ENCODE measurements around the gene BCAS3. TPM values are rescaled to one million over a fixed set of nuclear protein-coding genes. Genes with fewer than 3 reads are reported as not detected.

BCAS3 gene
- total RNA-seq, 6 experiments from 2014 or later = 9.2 to 22.1 (median 14.2) TPM

DNA sequence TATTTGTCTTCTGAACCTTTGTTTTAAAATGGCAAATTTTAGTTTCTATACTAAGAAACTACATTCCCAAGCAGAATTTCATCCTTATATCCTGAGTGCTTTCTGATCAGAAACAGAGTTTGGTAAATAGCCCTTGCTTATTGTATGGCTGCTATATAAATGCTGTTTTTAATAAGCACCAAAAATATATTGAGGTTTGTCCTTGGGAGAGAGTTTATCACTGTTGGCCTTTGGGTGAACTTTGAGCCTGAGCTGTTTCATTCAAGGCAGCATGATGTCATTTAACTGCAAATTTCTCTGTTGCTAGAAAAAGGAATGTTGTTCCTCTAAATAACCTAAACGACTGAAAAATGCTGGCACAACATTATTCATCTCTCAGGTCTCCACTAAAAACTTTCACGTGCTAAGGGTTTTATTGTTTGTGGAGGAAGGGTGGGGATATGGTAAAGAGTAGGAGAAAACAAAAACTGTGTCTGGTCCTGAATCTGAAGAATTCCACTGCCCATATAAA is 387.7 kb downstream of the BCAS3 start:
- H3K4me3 ChIP-seq = no peak overlapping the region
- peaks cover 0 to 15% (median 0%) of the 10 kb centered on the region in 4 donors for H3K4me1 ChIP-seq
- DNase-seq (no peak), ATAC-seq (peak; percentile 79 to 96 (median 93))
- peak overlapping the region; percentile 53 to 54 (median 54) for H3K27ac ChIP-seq
- TF ChIP-seq, protein P1, sequence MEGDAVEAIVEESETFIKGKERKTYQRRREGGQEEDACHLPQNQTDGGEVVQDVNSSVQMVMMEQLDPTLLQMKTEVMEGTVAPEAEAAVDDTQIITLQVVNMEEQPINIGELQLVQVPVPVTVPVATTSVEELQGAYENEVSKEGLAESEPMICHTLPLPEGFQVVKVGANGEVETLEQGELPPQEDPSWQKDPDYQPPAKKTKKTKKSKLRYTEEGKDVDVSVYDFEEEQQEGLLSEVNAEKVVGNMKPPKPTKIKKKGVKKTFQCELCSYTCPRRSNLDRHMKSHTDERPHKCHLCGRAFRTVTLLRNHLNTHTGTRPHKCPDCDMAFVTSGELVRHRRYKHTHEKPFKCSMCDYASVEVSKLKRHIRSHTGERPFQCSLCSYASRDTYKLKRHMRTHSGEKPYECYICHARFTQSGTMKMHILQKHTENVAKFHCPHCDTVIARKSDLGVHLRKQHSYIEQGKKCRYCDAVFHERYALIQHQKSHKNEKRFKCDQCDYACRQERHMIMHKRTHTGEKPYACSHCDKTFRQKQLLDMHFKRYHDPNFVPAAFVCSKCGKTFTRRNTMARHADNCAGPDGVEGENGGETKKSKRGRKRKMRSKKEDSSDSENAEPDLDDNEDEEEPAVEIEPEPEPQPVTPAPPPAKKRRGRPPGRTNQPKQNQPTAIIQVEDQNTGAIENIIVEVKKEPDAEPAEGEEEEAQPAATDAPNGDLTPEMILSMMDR (IDR thresholded peaks at IDR 0.05) = no peak
- TF ChIP-seq POLR2A (IDR thresholded peaks at IDR 0.05) = no peak
- H3K9me3 ChIP-seq = no peaks in the 10 kb centered on the region
- no peaks in the 10 kb centered on the region for H3K36me3 ChIP-seq
- 6% methylated on average over 2 of the region's 2 CpGs for WGBS (ENCODE audit: insufficient coverage, low coverage, low lambda C conversion rate, missing lambda C conversion rate)
- intact Hi-C loops (cut with DNase I) = no loop called here
- no peaks in the 10 kb centered on the region for H3K27me3 ChIP-seq

DNA sequence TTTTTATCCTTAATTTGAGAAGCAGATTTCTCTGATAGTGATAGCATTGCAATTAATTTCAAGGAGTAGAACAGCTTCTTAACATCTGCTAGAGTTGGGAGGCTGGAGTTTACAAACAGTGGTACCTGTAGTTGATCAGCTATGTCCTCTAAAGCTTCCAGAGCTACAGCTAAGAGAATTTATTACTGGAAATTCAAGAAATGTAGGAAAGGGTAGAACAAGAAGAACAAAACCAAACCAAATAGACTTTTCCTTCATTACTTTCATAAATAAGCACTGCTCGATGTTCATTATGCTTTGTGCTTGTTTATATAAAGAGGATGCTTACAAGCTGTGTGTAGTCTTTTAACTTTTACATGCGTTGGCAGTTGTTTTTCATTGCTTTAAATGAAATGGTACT is 388.4 kb downstream of the BCAS3 start:
- DNase-seq (no peak), ATAC-seq (no peak)
- intact Hi-C loops (cut with DNase I) = no loop called here
- H3K4me3 ChIP-seq = no peak overlapping the region
- TF ChIP-seq POLR2A (IDR thresholded peaks at IDR 0.05) = no peak
- TF ChIP-seq, protein P1 (IDR thresholded peaks at IDR 0.05) = no peak
- no peaks in the 10 kb centered on the region for H3K27me3 ChIP-seq
- peaks cover 0 to 15% (median 0%) of the 10 kb centered on the region in 4 donors for H3K4me1 ChIP-seq
- H3K36me3 ChIP-seq = no peaks in the 10 kb centered on the region
- peak overlapping the region in 2 of 3 donors; percentile 53 to 54 for H3K27ac ChIP-seq
- 79% methylated on average over 2 of the region's 2 CpGs for WGBS (ENCODE audit: insufficient coverage, low coverage, low lambda C conversion rate, missing lambda C conversion rate)
- H3K9me3 ChIP-seq = no peaks in the 10 kb centered on the region

DNA sequence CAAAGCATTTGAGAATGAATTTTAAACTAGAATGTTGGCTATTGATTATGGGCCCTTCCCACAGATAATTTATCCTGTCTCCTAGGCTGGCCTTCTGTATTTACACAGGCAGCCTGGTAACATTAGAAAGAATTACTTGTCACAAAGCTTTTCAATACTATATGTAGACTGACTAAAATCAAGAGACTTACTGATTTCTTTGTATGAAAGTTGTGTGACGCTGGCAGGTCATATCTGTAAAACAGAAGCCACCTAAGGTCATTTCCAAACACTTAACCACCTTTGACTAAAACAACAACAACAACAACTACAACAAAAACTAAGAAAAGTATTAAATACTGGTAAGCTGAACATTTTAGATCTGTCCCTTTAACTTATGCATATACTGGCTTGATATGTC is 393.0 kb downstream of the BCAS3 start:
- WGBS (ENCODE audit: insufficient coverage, low coverage, low lambda C conversion rate, missing lambda C conversion rate) = 77% methylated on average over 1 of the region's 1 CpG
- intact Hi-C loops (cut with DNase I) = no loop called here
- ATAC-seq (no peak), DNase-seq (no peak)
- Histone ChIP-seq H3K4me3 (no peak overlapping the region), H3K27me3 (no peaks in the 10 kb centered on the region), H3K36me3 (no peaks in the 10 kb centered on the region), H3K4me1 (peaks cover 0 to 2% (median 0%) of the 10 kb centered on the region in 4 donors), H3K27ac (no peak overlapping the region), H3K9me3 (no peaks in the 10 kb centered on the region)
- TF ChIP-seq POLR2A (IDR thresholded peaks at IDR 0.05) = no peak
- TF ChIP-seq, protein P1 (IDR thresholded peaks at IDR 0.05) = no peak

DNA sequence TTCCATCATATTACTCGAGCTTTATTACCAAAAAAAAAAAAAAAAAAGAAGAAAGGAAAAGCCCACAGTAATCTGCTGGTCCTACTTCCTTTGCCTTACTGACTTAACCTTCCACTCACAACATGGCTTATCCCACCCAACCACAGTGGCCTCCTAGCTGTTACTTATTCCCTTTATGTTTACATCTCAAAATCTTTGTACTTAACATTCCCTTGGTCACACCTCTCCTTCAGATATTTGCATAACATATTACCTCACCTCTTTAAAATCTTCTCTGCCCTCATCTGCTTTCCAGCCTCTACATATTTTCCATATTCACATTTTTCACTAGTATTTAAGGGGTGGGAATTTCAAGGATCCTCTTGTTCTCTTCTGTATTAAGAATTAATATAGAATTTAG is 395.0 kb downstream of the BCAS3 start:
- Histone ChIP-seq H3K9me3 (no peaks in the 10 kb centered on the region), H3K4me3 (no peak overlapping the region), H3K27me3 (no peaks in the 10 kb centered on the region), H3K4me1 (peaks cover 0 to 7% (median 0%) of the 10 kb centered on the region in 4 donors), H3K27ac (no peak overlapping the region), H3K36me3 (no peaks in the 10 kb centered on the region)
- 71% methylated on average over 1 of the region's 1 CpG for WGBS (ENCODE audit: insufficient coverage, low coverage, low lambda C conversion rate, missing lambda C conversion rate)
- ATAC-seq (no peak), DNase-seq (no peak)
- TF ChIP-seq, protein P1 (IDR thresholded peaks at IDR 0.05) = no peak
- no peak for TF ChIP-seq POLR2A (IDR thresholded peaks at IDR 0.05)
- intact Hi-C loops (cut with DNase I) = no loop called here
